ENCODE results near the gene SLBP. TPM values are rescaled to one million over a fixed set of nuclear protein-coding genes. Genes with fewer than 3 reads are reported as not detected.

SLBP gene
- polyA plus RNA-seq, 3 donors = 39.6 to 63.7 (median 59.1) TPM

- no peaks in the 10 kb centered on the region for H3K79me2 ChIP-seq (ENCODE audit: insufficient read depth, low read length)
- H3K36me3 Mint-ChIP-seq = peaks cover 0 to 2% of the 10 kb centered on the region in 2 donors
Measured at GRCh38 chr4:1661695-1662094, 50.4 kb downstream of the SLBP start.

GRCh38 chr4:1660948-1661677, 51.0 kb downstream of the SLBP start:
- H3K27ac ChIP-seq (ENCODE audit: low read depth in 1 of 2, low read length in 2 of 2) = no peak overlapping the region
- H3K27me3 ChIP-seq (ENCODE audit: control insufficient read depth in 2 of 2, insufficient read depth in 2 of 2, low read length in 2 of 2) = no peaks in the 10 kb centered on the region
- H3K36me3 ChIP-seq (replicated peaks in 1 of 2; ENCODE audit: control insufficient read depth in 1 of 2, insufficient read depth in 2 of 2, low read length in 2 of 2) = no peaks in the 10 kb centered on the region
- Mint-ChIP-seq H3K4me1 (no peaks in the 10 kb centered on the region), H3K27me3 (ENCODE audit: low read depth in 3 of 3) (peaks cover 0 to 3% (median 2%) of the 10 kb centered on the region in 3 donors), H3K4me3 (no peak overlapping the region), H3K9me3 (no peaks in the 10 kb centered on the region), H3K27ac (no peak overlapping the region), H3K36me3 (peaks cover 0 to 2% of the 10 kb centered on the region in 2 donors)
- H3K4me1 ChIP-seq (ENCODE audit: control insufficient read depth in 1 of 2, insufficient read depth in 2 of 2, low read length in 2 of 2) = no peaks in the 10 kb centered on the region
- H3K4me3 ChIP-seq (replicated peaks in 1 of 3; ENCODE audit: low read depth in 2 of 3, low read length in 3 of 3) = no peak overlapping the region
- no peaks in the 10 kb centered on the region for H3K9me3 ChIP-seq (replicated peaks in 1 of 2; ENCODE audit: control insufficient read depth in 1 of 2, insufficient read depth in 1 of 2, low read length in 2 of 2)
- H3K9ac ChIP-seq (ENCODE audit: insufficient read depth, low read length, poor library complexity, severe bottlenecking) = no peak overlapping the region
- TF ChIP-seq, protein P1, sequence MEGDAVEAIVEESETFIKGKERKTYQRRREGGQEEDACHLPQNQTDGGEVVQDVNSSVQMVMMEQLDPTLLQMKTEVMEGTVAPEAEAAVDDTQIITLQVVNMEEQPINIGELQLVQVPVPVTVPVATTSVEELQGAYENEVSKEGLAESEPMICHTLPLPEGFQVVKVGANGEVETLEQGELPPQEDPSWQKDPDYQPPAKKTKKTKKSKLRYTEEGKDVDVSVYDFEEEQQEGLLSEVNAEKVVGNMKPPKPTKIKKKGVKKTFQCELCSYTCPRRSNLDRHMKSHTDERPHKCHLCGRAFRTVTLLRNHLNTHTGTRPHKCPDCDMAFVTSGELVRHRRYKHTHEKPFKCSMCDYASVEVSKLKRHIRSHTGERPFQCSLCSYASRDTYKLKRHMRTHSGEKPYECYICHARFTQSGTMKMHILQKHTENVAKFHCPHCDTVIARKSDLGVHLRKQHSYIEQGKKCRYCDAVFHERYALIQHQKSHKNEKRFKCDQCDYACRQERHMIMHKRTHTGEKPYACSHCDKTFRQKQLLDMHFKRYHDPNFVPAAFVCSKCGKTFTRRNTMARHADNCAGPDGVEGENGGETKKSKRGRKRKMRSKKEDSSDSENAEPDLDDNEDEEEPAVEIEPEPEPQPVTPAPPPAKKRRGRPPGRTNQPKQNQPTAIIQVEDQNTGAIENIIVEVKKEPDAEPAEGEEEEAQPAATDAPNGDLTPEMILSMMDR (IDR thresholded peaks at IDR 0.05) = no peak
- DNase-seq = no peak
- WGBS (ENCODE audit: insufficient coverage) = 91% methylated on average over 25 of the region's 25 CpGs
- no peaks in the 10 kb centered on the region for H3K79me2 ChIP-seq (ENCODE audit: insufficient read depth, low read length)
- H4K20me1 ChIP-seq (ENCODE audit: insufficient read depth, low read length) = no peaks in the 10 kb centered on the region
- intact Hi-C loops (cut with micrococcal nuclease) = no loop called here
- H3K4me2 ChIP-seq (replicated peaks; ENCODE audit: extremely low read depth, low read length, poor library complexity, severe bottlenecking) = no peak overlapping the region
- H2AFZ ChIP-seq (ENCODE audit: insufficient read depth, low read depth, low read length, poor library complexity, severe bottlenecking) = no peak overlapping the region

More at GRCh38 chr4:1661695-1662094, 50.4 kb downstream of the SLBP start:
- H3K4me1 ChIP-seq (ENCODE audit: control insufficient read depth in 1 of 2, insufficient read depth in 2 of 2, low read length in 2 of 2) = no peaks in the 10 kb centered on the region
- no peak overlapping the region for H3K4me3 ChIP-seq (replicated peaks in 1 of 3; ENCODE audit: low read depth in 2 of 3, low read length in 3 of 3)
- WGBS (ENCODE audit: insufficient coverage) = 94% methylated on average over 14 of the region's 14 CpGs
- Mint-ChIP-seq H3K4me1 (no peaks in the 10 kb centered on the region), H3K27ac (no peak overlapping the region), H3K9me3 (no peaks in the 10 kb centered on the region), H3K27me3 (ENCODE audit: low read depth in 3 of 3) (peaks cover 0 to 3% (median 2%) of the 10 kb centered on the region in 3 donors), H3K4me3 (no peak overlapping the region)
- H3K27ac ChIP-seq (ENCODE audit: low read depth in 1 of 2, low read length in 2 of 2) = no peak overlapping the region
- H4K20me1 ChIP-seq (ENCODE audit: insufficient read depth, low read length) = no peaks in the 10 kb centered on the region
- H3K27me3 ChIP-seq (ENCODE audit: control insufficient read depth in 2 of 2, insufficient read depth in 2 of 2, low read length in 2 of 2) = no peaks in the 10 kb centered on the region
- intact Hi-C loops (cut with micrococcal nuclease) = no loop called here
- H3K4me2 ChIP-seq (replicated peaks; ENCODE audit: extremely low read depth, low read length, poor library complexity, severe bottlenecking) = no peak overlapping the region
- no peak overlapping the region for H3K9ac ChIP-seq (ENCODE audit: insufficient read depth, low read length, poor library complexity, severe bottlenecking)
- DNase-seq = no peak
- TF ChIP-seq, protein P1 (IDR thresholded peaks at IDR 0.05) = no peak
- no peaks in the 10 kb centered on the region for H3K36me3 ChIP-seq (replicated peaks in 1 of 2; ENCODE audit: control insufficient read depth in 1 of 2, insufficient read depth in 2 of 2, low read length in 2 of 2)
- H2AFZ ChIP-seq (ENCODE audit: insufficient read depth, low read depth, low read length, poor library complexity, severe bottlenecking) = no peak overlapping the region
- H3K9me3 ChIP-seq (replicated peaks in 1 of 2; ENCODE audit: control insufficient read depth in 1 of 2, insufficient read depth in 1 of 2, low read length in 2 of 2) = no peaks in the 10 kb centered on the region
